ENCODE measurements around the gene ANXA6.

Gene ANXA6

GRCh38 chr5:151153766-151154272 is 3.8 kb downstream of the ANXA6 start:
- H3K4me1 Mint-ChIP-seq: peaks cover 82% of the 10 kb centered on the region
- no peaks in the 10 kb centered on the region for H3K9me3 Mint-ChIP-seq
- H3K4me3 Mint-ChIP-seq: peak overlapping the region in 2 of 3 experiments; percentile 15 to 73
- peak overlapping the region; percentile 57 to 99 (median 84) for H3K27ac Mint-ChIP-seq
- no peak for TF ChIP-seq CTCF (IDR thresholded peaks at IDR 0.05; ENCODE audit: unreplicated experiment in 3 of 3)
- H3K36me3 Mint-ChIP-seq (ENCODE audit: low read depth): peaks cover 4% of the 10 kb centered on the region
- peaks cover 3% of the 10 kb centered on the region for H3K27me3 Mint-ChIP-seq (ENCODE audit: low read depth)

GRCh38 chr5:151153300-151153699 is 4.3 kb downstream of the ANXA6 start:
- no peak for TF ChIP-seq CTCF (IDR thresholded peaks at IDR 0.05; ENCODE audit: unreplicated experiment in 3 of 3)
- Mint-ChIP-seq H3K36me3 (ENCODE audit: low read depth) (peaks cover 7% of the 10 kb centered on the region), H3K27ac (peak overlapping the region; percentile 57 to 99 (median 84)), H3K4me1 (peaks cover 82% of the 10 kb centered on the region), H3K27me3 (ENCODE audit: low read depth) (peaks cover 3% of the 10 kb centered on the region), H3K4me3 (peak overlapping the region in 2 of 3 experiments; percentile 15 to 73), H3K9me3 (no peaks in the 10 kb centered on the region)

GRCh38 chr5:151151793-151152192 is 5.8 kb downstream of the ANXA6 start:
- Mint-ChIP-seq H3K4me1 (peaks cover 89% of the 10 kb centered on the region), H3K27ac (peak overlapping the region; percentile 95 to 99 (median 97)), H3K9me3 (no peaks in the 10 kb centered on the region), H3K4me3 (peak overlapping the region in 2 of 3 experiments; percentile 2 to 45), H3K36me3 (ENCODE audit: low read depth) (peaks cover 18% of the 10 kb centered on the region), H3K27me3 (ENCODE audit: low read depth) (peaks cover 3% of the 10 kb centered on the region)
- no peak for TF ChIP-seq CTCF (IDR thresholded peaks at IDR 0.05; ENCODE audit: unreplicated experiment in 3 of 3)

- no peaks in the 10 kb centered on the region for H3K9me3 Mint-ChIP-seq
- peak overlapping the region; percentile 95 to 99 (median 97) for H3K27ac Mint-ChIP-seq
- H3K4me3 Mint-ChIP-seq: peak overlapping the region; percentile 13 to 51 (median 46)
- H3K27me3 Mint-ChIP-seq (ENCODE audit: low read depth): peaks cover 3% of the 10 kb centered on the region
- H3K4me1 Mint-ChIP-seq: peaks cover 92% of the 10 kb centered on the region
- peaks cover 18% of the 10 kb centered on the region for H3K36me3 Mint-ChIP-seq (ENCODE audit: low read depth)
- no peak for TF ChIP-seq CTCF (IDR thresholded peaks at IDR 0.05; ENCODE audit: unreplicated experiment in 3 of 3)
Observed at GRCh38 chr5:151151263-151151660, 6.3 kb downstream of the ANXA6 start.

- no peaks in the 10 kb centered on the region for H3K9me3 Mint-ChIP-seq
- peak overlapping the region; percentile 95 to 99 (median 97) for H3K27ac Mint-ChIP-seq
- peaks cover 24% of the 10 kb centered on the region for H3K36me3 Mint-ChIP-seq (ENCODE audit: low read depth)
- H3K27me3 Mint-ChIP-seq (ENCODE audit: low read depth): no peaks in the 10 kb centered on the region
- peaks cover 92% of the 10 kb centered on the region for H3K4me1 Mint-ChIP-seq
- H3K4me3 Mint-ChIP-seq: peak overlapping the region; percentile 14 to 51 (median 46)
- no peak for TF ChIP-seq CTCF (IDR thresholded peaks at IDR 0.05; ENCODE audit: unreplicated experiment in 3 of 3)
Observed at GRCh38 chr5:151150471-151151262, 6.9 kb downstream of the ANXA6 start.

Measured in nephron (organoid).